Measurements from ENCODE around the gene SH3BP1.

GRCh38 chr22:37621352-37621860 is 18.1 kb upstream of the SH3BP1 start:
- no peak for TF ChIP-seq TAF1 (IDR thresholded peaks at IDR 0.05; ENCODE audit: low read depth, low read length)
- no peak for TF ChIP-seq CTCF (IDR thresholded peaks at IDR 0.05; ENCODE audit: control extremely low read depth in 1 of 3, insufficient read depth in 1 of 3, low read depth in 1 of 3, low read length in 3 of 3)
- TF ChIP-seq CEBPB (IDR thresholded peaks at IDR 0.05; ENCODE audit: low read depth, low read length) = no peak
- TF ChIP-seq POLR2AphosphoS5 (IDR thresholded peaks at IDR 0.05; ENCODE audit: low read depth, low read length) = no peak
- TF ChIP-seq POLR2A (IDR thresholded peaks at IDR 0.05; ENCODE audit: control extremely low read depth in 1 of 2, low read depth in 2 of 2, low read length in 2 of 2) = no peak
- no peak for TF ChIP-seq ZNF274 (IDR thresholded peaks at IDR 0.05; ENCODE audit: borderline replicate concordance, extremely low read depth, low read length)
- no peak for TF ChIP-seq TEAD4 (IDR thresholded peaks at IDR 0.05; ENCODE audit: low read depth, low read length)
- TF ChIP-seq TCF12 (IDR thresholded peaks at IDR 0.05; ENCODE audit: low read depth, low read length) = no peak
- no peak for TF ChIP-seq EZH2 (IDR thresholded peaks at IDR 0.05; ENCODE audit: low read depth, low read length, severe bottlenecking)
- TF ChIP-seq RBBP5 (IDR thresholded peaks at IDR 0.05; ENCODE audit: borderline replicate concordance, low read depth, low read length) = no peak

Data from H1 (cell line).